Mucosa of descending colon (tissue), 3 donors: Measurements from ENCODE around the gene GPR107. TPM values are rescaled to one million over a fixed set of nuclear protein-coding genes. Genes with fewer than 3 reads are reported as not detected.

Experiments used
- ATAC-seq: fragments of 200-7000 bp; cut with Tn5 transposase; one replicate; pipeline ENCODE4 v1.9.1; 2020; ENCODE audit warnings: mild to moderate bottlenecking, moderate library complexity
- DNase-seq, 3 donors: peaks; one replicate each; pipeline ENCODE4 v3.0.0-alpha.2; 2020
- H3K36me3 ChIP-seq: fragments of 200-600 bp; one replicate; pipeline ENCODE4 v1.8.0; 2021; ENCODE audit warnings: low read depth, mild to moderate bottlenecking
- H3K4me1 ChIP-seq: fragments of 200-600 bp; one replicate; pipeline ENCODE4 v1.8.0; 2021; ENCODE audit warnings: low read depth, mild to moderate bottlenecking
- H3K4me3 ChIP-seq: fragments of 200-600 bp; one replicate; pipeline ENCODE4 v1.8.0; 2021; ENCODE audit warnings: mild to moderate bottlenecking
- H3K9me3 ChIP-seq: fragments of 200-600 bp; one replicate; pipeline ENCODE4 v1.8.0; 2021; ENCODE audit warnings: mild to moderate bottlenecking
- CTCF ChIP-seq: fragments of 200-600 bp; IDR thresholded peaks from one replicate; pipeline ENCODE4 v1.8.0; 2022; ENCODE audit warnings: antibody characterized with exemption, mild to moderate bottlenecking
- intact Hi-C, 2 donors: fragments of 100-400 bp; cut with DNase I in 1 of 2; cut with micrococcal nuclease in 1 of 2; formaldehyde crosslinking; loops; one replicate each; pipeline versions ENCODE4 v1.11.0 to v1.11.1; 2022; cut with DNase I, micrococcal nuclease
- total RNA-seq, 3 donors: library from RNA; stranded (reverse); fragmentation: NEBNext Ultra II Directional in 2 of 3; extraction: Animal tissue kit (Norgen Biotek cat#: 25700) in 2 of 3; gene quantifications; one replicate each; pipeline versions ENCODE4 v1.2.1 to v1.2.4, GENCODE V29; 2021 to 2023
- donor health status: DM: no; HTN: no; CAD: no; lungs with moderate emphysema.
- donor health status: DM: no; HTN: no; CAD: no.
- donor health status: DM: no; HTN: yes; CAD: no.

Gene GPR107
- total RNA-seq, 3 donors from 2014 or later = 39.7 to 50.1 (median 49.1) TPM

GRCh38 chr9:130155647-130156046, 101.9 kb downstream of the GPR107 start:
- TF ChIP-seq CTCF = no peak
- H3K36me3 ChIP-seq = no peaks in the 10 kb centered on the region
- H3K9me3 ChIP-seq = no peaks in the 10 kb centered on the region
- no peak overlapping the region for H3K4me3 ChIP-seq
- DNase-seq (no peak), ATAC-seq (no peak)
- intact Hi-C loops = no loop called here
- H3K4me1 ChIP-seq = no peaks in the 10 kb centered on the region

GRCh38 chr9:130156672-130157071, 103.0 kb downstream of the GPR107 start:
- no peaks in the 10 kb centered on the region for H3K9me3 ChIP-seq
- intact Hi-C loops = no loop called here
- H3K36me3 ChIP-seq = no peaks in the 10 kb centered on the region
- H3K4me1 ChIP-seq = no peaks in the 10 kb centered on the region
- H3K4me3 ChIP-seq = no peak overlapping the region
- peak; percentile 75 for ATAC-seq
- no peak for TF ChIP-seq CTCF
- DNase-seq = peak in 1 of 3 donors; percentile 48

- ATAC-seq (no peak), DNase-seq (no peak)
- no peak for TF ChIP-seq CTCF
- H3K36me3 ChIP-seq = no peaks in the 10 kb centered on the region
- H3K9me3 ChIP-seq = no peaks in the 10 kb centered on the region
- H3K4me3 ChIP-seq = no peak overlapping the region
- no peaks in the 10 kb centered on the region for H3K4me1 ChIP-seq
- intact Hi-C loops = no loop called here
Measured at GRCh38 chr9:130157079-130157478, 103.4 kb downstream of the GPR107 start.

- no peak for ATAC-seq
- Histone ChIP-seq H3K4me3 (no peak overlapping the region), H3K36me3 (no peaks in the 10 kb centered on the region), H3K4me1 (no peaks in the 10 kb centered on the region), H3K9me3 (no peaks in the 10 kb centered on the region)
- intact Hi-C loops = no loop called here
- no peak for TF ChIP-seq CTCF
- DNase-seq = no peak
Measured at GRCh38 chr9:130158001-130158400, 104.3 kb downstream of the GPR107 start.

GRCh38 chr9:130159057-130159456, 105.4 kb downstream of the GPR107 start:
- no peak for TF ChIP-seq CTCF
- DNase-seq (no peak), ATAC-seq (no peak)
- H3K4me3 ChIP-seq = no peak overlapping the region
- no peaks in the 10 kb centered on the region for H3K9me3 ChIP-seq
- intact Hi-C loops = no loop called here
- no peaks in the 10 kb centered on the region for H3K4me1 ChIP-seq
- H3K36me3 ChIP-seq = no peaks in the 10 kb centered on the region
